A549 (cell line): ENCODE data around the gene POGLUT2. TPM values are rescaled to one million over a fixed set of nuclear protein-coding genes. Genes with fewer than 3 reads are reported as not detected.

Experiments
- ATAC-seq, 2 experiments: fragments of 200-7000 bp in 1 of 2; fragments of >200 bp in 1 of 2; cut with Nextera tagmentation in 1 of 2; cut with Tn5 transposase in 1 of 2; 3 replicates each; pipeline versions ENCODE4 v1.8.0 to v1.9.1; 2018 to 2020; ENCODE audit warnings: mild to moderate bottlenecking in 1 of 2, moderate library complexity in 1 of 2
- CTCF ChIA-PET: fragments of 300-600 bp; sonication (Branson Sonifier 250); formaldehyde crosslinking; extraction: SDS; loops from one replicate; lab custom pipeline; 2021; ENCODE audit warnings: antibody characterized with exemption, inconsistent platforms; lab: Yijun Ruan, JAX
- POLR2A ChIA-PET: fragments of 350-600 bp; formaldehyde crosslinking; extraction: SDS; loops from one replicate; lab custom pipeline; 2021; ENCODE audit warnings: antibody characterized with exemption, inconsistent platforms; lab: Yijun Ruan, JAX
- DNase-seq, 2 experiments: peaks; one replicate each; pipeline versions ENCODE4 v3.0.0 to v3.0.0-alpha.2; 2011 to 2016; ENCODE audit warnings: low read depth in 1 of 2, low spot score in 1 of 2
- FAIRE-seq: peaks from 2 replicates; lab custom pipeline; 2011; peaks lifted over from hg19 to GRCh38; lab: Jason Lieb, UNC
- H3K27ac ChIP-seq, 2 experiments: fragments of >200 bp; sonication (Bioruptor Twin); formaldehyde crosslinking; 3 replicates each; pipeline ENCODE4 v1.5.1; 2016 to 2017
- H3K4me1 ChIP-seq: fragments of >200 bp; sonication (Bioruptor Twin); formaldehyde crosslinking; 3 replicates; pipeline ENCODE4 v1.6.1; 2016
- H3K4me2 ChIP-seq: fragments of >200 bp; sonication (Bioruptor Twin); formaldehyde crosslinking; 3 replicates; pipeline ENCODE4 v1.6.1; 2016
- H3K4me3 ChIP-seq: fragments of >200 bp; sonication (Bioruptor Twin); formaldehyde crosslinking; 3 replicates; pipeline ENCODE4 v1.5.1; 2016
- H3K9me3 ChIP-seq: fragments of >200 bp; sonication (Bioruptor Twin); formaldehyde crosslinking; 3 replicates; pipeline ENCODE4 v1.6.1; 2016
- CBX8 ChIP-seq: fragments of 200-600 bp; sonication (generic); IDR thresholded peaks from 2 replicates; pipeline ENCODE4 v1.6.1; 2016
- CHD2 ChIP-seq: fragments of 150-350 bp; IDR thresholded peaks from 2 replicates; pipeline ENCODE4 v1.6.1; 2014; ENCODE audit warnings: low read length; ENCODE audit not compliant: partially characterized antibody
- CHD4 ChIP-seq: fragments of 200-600 bp; sonication (generic); IDR thresholded peaks from 2 replicates; pipeline ENCODE4 v1.6.1; 2016; ENCODE audit warnings: antibody characterized with exemption, mild to moderate bottlenecking, borderline replicate concordance
- EHF ChIP-seq: fragments of 250-450 bp; sonication (Bioruptor Pico); IDR thresholded peaks from 2 replicates; pipeline ENCODE4 v1.5.0; 2020; ENCODE audit warnings: mild to moderate bottlenecking
- HEYL ChIP-seq: fragments of 250-450 bp; sonication (Bioruptor Pico); IDR thresholded peaks from 2 replicates; pipeline ENCODE4 v1.8.0; 2021; ENCODE audit warnings: mild to moderate bottlenecking, moderate library complexity
- JUN ChIP-seq, 2 experiments: fragments of >200 bp; sonication (Bioruptor Twin); formaldehyde crosslinking; IDR thresholded peaks; 2 replicates in 1 of 2; 3 replicates in 1 of 2; pipeline ENCODE4 v1.6.1; 2016 to 2017
- KDM1A ChIP-seq: fragments of 200-600 bp; sonication (generic); IDR thresholded peaks from 2 replicates; pipeline ENCODE4 v1.6.1; 2016; ENCODE audit warnings: low read depth, mild to moderate bottlenecking
- KDM5A ChIP-seq: fragments of 200-600 bp; sonication (generic); IDR thresholded peaks from 2 replicates; pipeline ENCODE4 v1.6.1; 2016; ENCODE audit warnings: antibody characterized with exemption, mild to moderate bottlenecking
- MAZ ChIP-seq: fragments of 150-350 bp; IDR thresholded peaks from 2 replicates; pipeline ENCODE4 v1.6.1; 2014; ENCODE audit warnings: antibody characterized with exemption, low read depth, low read length, borderline replicate concordance
- MYC ChIP-seq: IDR thresholded peaks from 2 replicates; pipeline ENCODE4 v1.6.1; 2012; ENCODE audit warnings: mild to moderate bottlenecking, inconsistent platforms, low read length, improper control_type of control experiment, borderline replicate concordance
- PHF8 ChIP-seq: fragments of 200-600 bp; sonication (generic); IDR thresholded peaks from 2 replicates; pipeline ENCODE4 v1.6.1; 2016; ENCODE audit warnings: low read depth, mild to moderate bottlenecking, antibody characterized with exemption, moderate library complexity, borderline replicate concordance
- POLR2A ChIP-seq: IDR thresholded peaks from 2 replicates; pipeline ENCODE4 v1.6.1; 2012; ENCODE audit warnings: mild to moderate bottlenecking, low read length
- POLR2AphosphoS2 ChIP-seq: conservative IDR thresholded peaks from 2 replicates; pipeline ENCODE4 v1.6.1; 2012; ENCODE audit warnings: low read length, improper control_type of control experiment, inconsistent platforms
- RARB ChIP-seq: fragments of 250-450 bp; sonication (Bioruptor Pico); IDR thresholded peaks from 2 replicates; pipeline ENCODE4 v1.8.0; 2021; ENCODE audit warnings: mild to moderate bottlenecking, moderate library complexity
- RCOR1 ChIP-seq: fragments of 150-350 bp; IDR thresholded peaks from 2 replicates; pipeline ENCODE4 v1.6.1; 2014; ENCODE audit warnings: antibody characterized with exemption, low read length, low read depth
- RFX5 ChIP-seq: fragments of 450-650 bp; IDR thresholded peaks from 2 replicates; pipeline ENCODE4 v1.7.1; 2014; ENCODE audit warnings: antibody characterized with exemption, mild to moderate bottlenecking, moderate library complexity
- RNF2 ChIP-seq: fragments of 200-600 bp; sonication (generic); IDR thresholded peaks from 2 replicates; pipeline ENCODE4 v1.6.1; 2016; ENCODE audit warnings: low read depth, mild to moderate bottlenecking, antibody characterized with exemption, moderate library complexity, borderline replicate concordance
- ZNF302 ChIP-seq: fragments of 250-450 bp; sonication (Bioruptor Pico); IDR thresholded peaks from 2 replicates; pipeline ENCODE4 v1.9.0; 2021; ENCODE audit warnings: inconsistent platforms, mild to moderate bottlenecking, moderate library complexity
- ZSCAN20 ChIP-seq: fragments of 250-450 bp; sonication (Bioruptor Pico); IDR thresholded peaks from 2 replicates; pipeline ENCODE4 v1.8.0; 2022; ENCODE audit warnings: mild to moderate bottlenecking, moderate library complexity
- whole genome bisulfite sequencing: methylation state at CpG from one replicate; pipeline ENCODE4 v1.1.6; 2017; ENCODE audit errors: missing lambda C conversion rate; 5-methylcytosine and 5-hydroxymethylcytosine counted together
- polyA plus RNA-seq, 4 experiments: library from polyadenylated mRNA; depleted of rRNA in 3 of 4; stranded (reverse); fragments of >200 nt; fragmentation: RNase III in 1 of 4; extraction: RNeasy Plus Mini Kit Qiagen cat#74134 plus additional on column Dnase treatment in 1 of 4; gene quantifications; 2 replicates in 3 of 4; 3 replicates in 1 of 4; pipeline ENCODE4 v1.2.3, GENCODE V29; 2011 to 2017
- TF ChIP-seq, protein P1 (sequence below): IDR thresholded peaks from 2 replicates; pipeline ENCODE4 v1.6.1; 2012; ENCODE audit warnings: low read depth, borderline replicate concordance
- TF ChIP-seq, protein P2 (sequence below): fragments of 200-600 bp; sonication (generic); IDR thresholded peaks from 2 replicates; pipeline ENCODE4 v1.6.1; 2016; ENCODE audit warnings: antibody characterized with exemption, mild to moderate bottlenecking, moderate library complexity
- TF ChIP-seq, protein P3 (sequence below): fragments of 450-650 bp; IDR thresholded peaks from 2 replicates; pipeline ENCODE4 v1.6.1; 2014; ENCODE audit warnings: antibody characterized with exemption

POGLUT2 gene
- polyA plus RNA-seq, 2 of the 4 experiments (the other 2 are of a cell fraction) = 5.3 to 9.1 TPM

DNA sequence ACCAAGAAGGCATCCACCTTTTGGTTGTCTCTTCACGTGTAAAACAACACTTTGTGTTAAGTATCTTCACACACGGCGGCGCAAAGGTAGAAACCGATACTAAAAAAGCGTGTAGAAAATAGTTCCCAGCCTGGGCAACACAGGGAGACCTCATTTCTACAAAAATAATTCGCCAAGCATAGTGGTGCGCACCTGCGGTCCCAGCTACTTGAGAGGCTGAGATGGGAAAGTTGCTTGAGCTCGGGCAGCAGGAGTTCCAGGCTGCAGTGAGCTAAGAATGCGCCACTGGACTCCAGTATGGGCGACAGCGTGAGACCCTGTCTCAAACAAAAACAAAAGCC lies 46.5 kb upstream of the POGLUT2 start:
- Histone ChIP-seq H3K4me1 (peaks cover 8% of the 10 kb centered on the region; the same call in 1 of the 3 replicates), H3K4me2 (peak overlapping the region; percentile 95), H3K9me3 (no peaks in the 10 kb centered on the region), H3K4me3 (peak overlapping the region; percentile 99), H3K27ac (peak overlapping the region; percentile 84 to 96)
- FAIRE-seq (no peak), ATAC-seq (peak; percentile 51 to 64; a peak in 5 of 6 replicates), DNase-seq (no peak)
- TF ChIP-seq HEYL (CRISPR knock-in tag) = no peak
- no peak for TF ChIP-seq EHF
- TF ChIP-seq KDM1A = no peak
- no peak for TF ChIP-seq CHD2
- no peak for TF ChIP-seq KDM5A
- no peak for TF ChIP-seq CBX8
- TF ChIP-seq POLR2AphosphoS2 = no peak
- ChIA-PET POLR2A (interaction anchor here (0.6 to 2.5 kb wide), 11 partner anchors 8 to 253 kb away, joined by 3 to 23 read pairs (median 4); partner anchors contain the start of genes TEX30 and TPP2), CTCF (interaction anchor here (0.7 to 3.6 kb wide), 10 partner anchors 10 to 265 kb away, joined by 3 to 12 read pairs (median 4); partner anchors contain the start of gene TEX30)
- WGBS = 24% methylated on average over 6 of the region's 13 CpGs

DNA sequence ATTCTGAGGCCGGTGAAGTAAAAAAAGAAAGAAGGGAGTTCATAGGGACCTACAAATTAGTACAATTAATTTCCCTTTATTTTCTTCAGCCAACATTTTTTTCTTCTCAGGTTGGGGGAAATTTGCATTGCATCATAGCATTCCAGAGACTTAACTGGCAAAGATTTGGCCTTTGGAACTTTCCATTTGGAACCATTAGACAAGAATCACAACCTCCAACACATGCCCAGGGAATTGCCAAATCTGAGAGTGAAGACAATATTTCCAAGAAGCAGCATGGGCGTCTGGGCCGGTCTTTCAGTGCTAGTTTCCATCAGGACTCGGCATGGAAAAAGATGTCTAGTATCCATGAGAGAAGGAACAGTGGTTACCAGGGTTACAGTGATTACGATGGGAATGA lies 40.7 kb upstream of the POGLUT2 start:
- Histone ChIP-seq H3K4me2 (no peak overlapping the region), H3K27ac (no peak overlapping the region), H3K4me3 (no peak overlapping the region), H3K4me1 (no peaks in the 10 kb centered on the region), H3K9me3 (no peaks in the 10 kb centered on the region)
- DNase-seq (no peak), ATAC-seq (no peak), FAIRE-seq (no peak)
- ChIA-PET POLR2A (no interaction called here), CTCF (no interaction called here)
- TF ChIP-seq ZNF302 (CRISPR knock-in tag) (no peak), MYC (no peak), POLR2A (no peak), RFX5 (no peak), RNF2 (no peak), HEYL (CRISPR knock-in tag) (no peak), MAZ (no peak), ZSCAN20 (CRISPR knock-in tag) (no peak), CHD4 (no peak), RCOR1 (no peak), JUN (IDR thresholded peaks at IDR 0.05) (no peak), PHF8 (no peak), RARB (CRISPR knock-in tag) (no peak)
- TF ChIP-seq, protein P1, sequence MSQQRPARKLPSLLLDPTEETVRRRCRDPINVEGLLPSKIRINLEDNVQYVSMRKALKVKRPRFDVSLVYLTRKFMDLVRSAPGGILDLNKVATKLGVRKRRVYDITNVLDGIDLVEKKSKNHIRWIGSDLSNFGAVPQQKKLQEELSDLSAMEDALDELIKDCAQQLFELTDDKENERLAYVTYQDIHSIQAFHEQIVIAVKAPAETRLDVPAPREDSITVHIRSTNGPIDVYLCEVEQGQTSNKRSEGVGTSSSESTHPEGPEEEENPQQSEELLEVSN = no peak
- TF ChIP-seq, protein P2, sequence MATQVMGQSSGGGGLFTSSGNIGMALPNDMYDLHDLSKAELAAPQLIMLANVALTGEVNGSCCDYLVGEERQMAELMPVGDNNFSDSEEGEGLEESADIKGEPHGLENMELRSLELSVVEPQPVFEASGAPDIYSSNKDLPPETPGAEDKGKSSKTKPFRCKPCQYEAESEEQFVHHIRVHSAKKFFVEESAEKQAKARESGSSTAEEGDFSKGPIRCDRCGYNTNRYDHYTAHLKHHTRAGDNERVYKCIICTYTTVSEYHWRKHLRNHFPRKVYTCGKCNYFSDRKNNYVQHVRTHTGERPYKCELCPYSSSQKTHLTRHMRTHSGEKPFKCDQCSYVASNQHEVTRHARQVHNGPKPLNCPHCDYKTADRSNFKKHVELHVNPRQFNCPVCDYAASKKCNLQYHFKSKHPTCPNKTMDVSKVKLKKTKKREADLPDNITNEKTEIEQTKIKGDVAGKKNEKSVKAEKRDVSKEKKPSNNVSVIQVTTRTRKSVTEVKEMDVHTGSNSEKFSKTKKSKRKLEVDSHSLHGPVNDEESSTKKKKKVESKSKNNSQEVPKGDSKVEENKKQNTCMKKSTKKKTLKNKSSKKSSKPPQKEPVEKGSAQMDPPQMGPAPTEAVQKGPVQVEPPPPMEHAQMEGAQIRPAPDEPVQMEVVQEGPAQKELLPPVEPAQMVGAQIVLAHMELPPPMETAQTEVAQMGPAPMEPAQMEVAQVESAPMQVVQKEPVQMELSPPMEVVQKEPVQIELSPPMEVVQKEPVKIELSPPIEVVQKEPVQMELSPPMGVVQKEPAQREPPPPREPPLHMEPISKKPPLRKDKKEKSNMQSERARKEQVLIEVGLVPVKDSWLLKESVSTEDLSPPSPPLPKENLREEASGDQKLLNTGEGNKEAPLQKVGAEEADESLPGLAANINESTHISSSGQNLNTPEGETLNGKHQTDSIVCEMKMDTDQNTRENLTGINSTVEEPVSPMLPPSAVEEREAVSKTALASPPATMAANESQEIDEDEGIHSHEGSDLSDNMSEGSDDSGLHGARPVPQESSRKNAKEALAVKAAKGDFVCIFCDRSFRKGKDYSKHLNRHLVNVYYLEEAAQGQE = no peak
- TF ChIP-seq, protein P3, sequence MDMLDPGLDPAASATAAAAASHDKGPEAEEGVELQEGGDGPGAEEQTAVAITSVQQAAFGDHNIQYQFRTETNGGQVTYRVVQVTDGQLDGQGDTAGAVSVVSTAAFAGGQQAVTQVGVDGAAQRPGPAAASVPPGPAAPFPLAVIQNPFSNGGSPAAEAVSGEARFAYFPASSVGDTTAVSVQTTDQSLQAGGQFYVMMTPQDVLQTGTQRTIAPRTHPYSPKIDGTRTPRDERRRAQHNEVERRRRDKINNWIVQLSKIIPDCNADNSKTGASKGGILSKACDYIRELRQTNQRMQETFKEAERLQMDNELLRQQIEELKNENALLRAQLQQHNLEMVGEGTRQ = no peak
- WGBS = 83% methylated on average over 5 of the region's 5 CpGs
